GM21723 (cell line): ENCODE results near the gene ZDHHC14.

Experiments used
- ATAC-seq: cut with Tn5 transposase; IDR thresholded peaks from one replicate; pipeline ENCODE4 v1.9.1; 2021; ENCODE audit warnings: mild to moderate bottlenecking, moderate library complexity; ENCODE audit not compliant: unreplicated experiment

The ZDHHC14 gene

GRCh38 chr6:157513004-157513603 is 132.1 kb downstream of the ZDHHC14 start:
- ATAC-seq: no peak

GRCh38 chr6:157513619-157514485 is 132.9 kb downstream of the ZDHHC14 start:
- no peak for ATAC-seq

GRCh38 chr6:157514659-157515496 is 133.9 kb downstream of the ZDHHC14 start:
- no peak for ATAC-seq

DNA sequence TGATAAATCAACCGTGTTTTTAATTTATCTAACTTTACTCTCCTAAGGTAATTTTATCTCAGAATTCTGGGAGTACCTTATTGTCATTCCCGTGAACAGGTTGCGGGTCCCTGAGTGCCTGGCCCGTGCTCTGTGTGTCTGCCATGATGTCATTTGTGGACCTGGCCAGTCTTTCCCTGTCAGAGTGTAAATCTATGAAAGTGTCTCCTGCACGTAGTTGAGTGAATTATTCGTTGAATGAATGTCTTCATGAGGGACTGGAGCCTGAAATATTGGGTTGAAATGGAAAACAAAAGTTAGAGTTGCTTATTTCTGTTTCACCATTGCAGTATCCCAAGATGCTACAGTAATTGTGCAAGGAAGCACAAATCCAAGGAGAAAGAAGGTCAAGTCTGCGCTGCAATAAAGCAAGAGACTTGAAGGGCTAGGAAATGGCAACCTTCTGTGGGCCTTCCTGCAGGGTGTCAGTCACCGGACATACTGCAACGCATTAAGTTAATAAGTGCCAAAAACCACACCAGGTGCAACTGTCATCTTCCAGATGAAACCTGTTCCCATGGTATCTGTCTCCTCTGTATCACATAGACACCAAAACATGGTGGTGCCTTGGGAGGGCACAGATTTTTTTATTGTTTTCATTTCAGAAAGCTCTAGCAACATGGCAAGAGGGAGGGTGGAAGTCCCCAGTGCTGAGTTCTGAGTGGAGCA is 135.5 kb downstream of the ZDHHC14 start:
- no peak for ATAC-seq

- no peak for ATAC-seq
Observed at GRCh38 chr6:157517601-157518359, 136.8 kb downstream of the ZDHHC14 start.

GRCh38 chr6:157518397-157519250 is 137.6 kb downstream of the ZDHHC14 start:
- ATAC-seq: no peak

DNA sequence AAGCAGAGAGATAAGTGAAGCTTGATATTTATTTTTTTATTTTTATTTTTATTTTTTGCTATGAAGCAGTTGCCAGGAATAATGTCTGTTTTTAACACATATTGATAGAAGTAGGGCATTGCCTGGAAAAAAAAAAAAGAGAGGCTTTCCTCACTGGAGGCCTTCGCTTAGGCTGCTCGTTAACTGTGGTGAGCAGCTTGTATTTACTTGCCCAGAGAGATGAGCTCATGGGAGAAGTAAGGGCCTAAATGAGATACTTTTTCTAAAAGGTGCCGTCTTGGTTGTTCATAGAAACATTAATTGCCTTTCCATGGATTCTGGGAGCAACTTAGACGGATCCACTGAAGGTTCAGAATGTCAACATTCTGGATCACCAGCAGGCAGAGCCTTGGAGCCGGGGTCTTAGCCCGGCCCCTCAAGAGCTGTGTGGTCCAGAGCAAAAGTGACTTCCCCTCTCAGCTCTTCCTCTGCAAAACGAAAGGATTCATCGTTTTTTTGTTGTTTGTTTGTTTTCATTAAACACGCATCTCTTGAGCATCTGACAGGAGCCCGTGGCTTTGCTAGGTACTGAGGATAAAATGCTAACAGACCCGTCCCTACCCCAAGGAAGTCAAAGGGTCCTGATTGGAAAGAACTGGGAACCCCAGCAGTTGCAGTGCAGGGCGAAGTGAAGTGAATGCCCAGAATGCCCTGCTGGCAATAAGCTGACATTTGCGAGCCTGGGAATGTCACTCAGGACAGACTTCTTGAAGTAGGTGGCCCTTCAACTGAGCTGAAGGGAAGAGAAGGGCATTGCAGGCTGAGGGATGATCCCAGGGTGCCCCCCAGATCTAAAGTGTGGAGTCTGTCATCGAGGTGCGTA is 138.5 kb downstream of the ZDHHC14 start:
- ATAC-seq: no peak

DNA sequence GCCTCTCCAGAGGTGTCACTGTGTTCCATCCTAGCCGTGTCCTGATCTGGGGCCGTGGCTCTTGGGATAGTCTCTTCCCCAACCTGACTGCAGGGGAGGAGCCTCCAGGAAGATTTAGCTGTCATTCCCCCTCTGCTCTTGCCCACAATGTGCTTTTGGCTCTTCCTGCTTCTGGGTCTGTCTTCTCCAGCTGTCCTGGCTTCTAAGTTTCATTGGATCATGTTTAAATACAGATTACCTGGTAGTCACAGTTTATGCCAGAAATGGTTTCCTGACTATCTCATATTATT is 139.1 kb downstream of the ZDHHC14 start:
- no peak for ATAC-seq

GRCh38 chr6:157520596-157521361 is 139.8 kb downstream of the ZDHHC14 start:
- ATAC-seq: no peak

DNA sequence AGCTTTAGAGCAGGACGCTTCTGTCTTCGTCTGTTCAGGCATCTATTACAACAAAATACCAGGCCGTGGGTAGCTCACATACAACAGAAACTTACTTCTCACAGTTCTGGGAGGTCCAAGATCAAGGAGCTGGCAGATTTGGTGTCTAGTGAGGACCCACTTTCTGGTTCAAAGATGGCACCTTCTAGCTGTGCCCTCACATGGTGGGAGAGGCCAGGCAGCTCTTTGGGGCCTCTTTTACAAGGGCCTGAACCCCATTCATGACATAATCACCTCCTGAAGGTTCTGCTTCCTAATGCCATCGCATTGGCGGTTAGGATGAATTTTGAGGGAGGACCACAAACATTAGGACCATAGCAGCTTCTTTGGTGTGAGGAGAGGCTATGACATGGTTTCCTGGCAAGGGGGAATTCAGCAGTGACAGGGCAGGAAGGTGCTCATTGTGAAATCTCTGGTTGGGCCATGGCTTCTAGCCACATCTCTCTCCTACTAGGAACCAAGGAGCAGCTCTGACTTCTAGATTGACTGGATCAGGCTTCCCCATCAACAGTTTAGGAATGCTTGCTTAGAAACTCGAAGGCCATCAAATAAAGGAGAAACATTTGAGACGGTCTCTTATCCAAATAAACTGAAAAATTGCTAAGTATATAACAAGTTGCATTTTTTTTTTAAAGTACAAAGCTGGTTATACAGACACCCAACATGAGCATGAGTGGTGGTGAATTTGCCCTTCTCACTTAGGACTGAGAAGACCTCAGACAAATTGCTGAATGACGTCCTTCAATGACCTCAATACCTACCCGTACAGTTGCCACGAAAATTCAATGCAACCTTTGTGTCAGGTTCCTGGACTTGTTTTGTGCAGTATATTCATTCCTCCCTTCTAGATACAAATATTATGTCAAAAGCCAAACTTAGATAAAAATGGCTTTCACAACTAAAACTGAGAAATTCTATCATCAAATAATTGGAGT is 140.7 kb downstream of the ZDHHC14 start:
- ATAC-seq: no peak

DNA sequence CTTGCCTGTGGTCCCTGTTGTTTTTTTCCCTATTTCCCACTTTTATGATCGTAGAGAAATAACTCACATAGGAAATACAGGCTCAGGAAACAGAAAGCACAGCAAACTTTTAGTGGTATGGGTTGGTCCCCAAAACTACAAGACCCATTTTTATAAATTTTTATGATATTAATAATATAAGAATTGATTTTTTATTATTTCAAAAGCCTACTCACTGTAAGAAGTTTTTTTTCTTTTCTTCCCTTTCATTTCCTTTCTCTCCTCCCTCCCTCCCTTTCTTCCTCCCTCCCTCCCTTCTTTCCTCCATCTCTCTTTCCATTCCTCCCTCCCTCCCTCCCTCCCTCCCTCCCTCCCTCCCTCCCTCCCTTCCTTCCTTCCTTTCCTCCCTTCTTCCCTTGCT is 141.5 kb downstream of the ZDHHC14 start:
- no peak for ATAC-seq

DNA sequence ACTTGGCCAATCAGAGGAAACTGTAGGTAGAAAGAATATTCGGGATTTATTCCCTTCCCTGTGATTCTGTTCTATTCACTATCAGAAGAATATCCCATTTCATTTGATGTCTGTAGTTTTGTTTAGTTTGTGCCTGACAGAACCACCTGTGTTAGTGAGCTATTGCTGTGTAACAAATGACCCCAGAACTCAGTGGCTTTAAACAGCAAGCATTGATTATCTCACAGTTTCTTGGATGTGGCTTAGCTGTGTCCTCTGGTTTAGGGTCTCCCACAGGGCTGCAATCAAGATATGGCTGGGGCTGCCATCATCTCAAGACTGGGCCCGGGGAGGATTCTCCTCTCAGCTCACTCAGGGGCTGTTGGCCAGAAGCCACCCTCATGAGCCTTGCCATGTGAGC is 143.7 kb downstream of the ZDHHC14 start:
- ATAC-seq: no peak

DNA sequence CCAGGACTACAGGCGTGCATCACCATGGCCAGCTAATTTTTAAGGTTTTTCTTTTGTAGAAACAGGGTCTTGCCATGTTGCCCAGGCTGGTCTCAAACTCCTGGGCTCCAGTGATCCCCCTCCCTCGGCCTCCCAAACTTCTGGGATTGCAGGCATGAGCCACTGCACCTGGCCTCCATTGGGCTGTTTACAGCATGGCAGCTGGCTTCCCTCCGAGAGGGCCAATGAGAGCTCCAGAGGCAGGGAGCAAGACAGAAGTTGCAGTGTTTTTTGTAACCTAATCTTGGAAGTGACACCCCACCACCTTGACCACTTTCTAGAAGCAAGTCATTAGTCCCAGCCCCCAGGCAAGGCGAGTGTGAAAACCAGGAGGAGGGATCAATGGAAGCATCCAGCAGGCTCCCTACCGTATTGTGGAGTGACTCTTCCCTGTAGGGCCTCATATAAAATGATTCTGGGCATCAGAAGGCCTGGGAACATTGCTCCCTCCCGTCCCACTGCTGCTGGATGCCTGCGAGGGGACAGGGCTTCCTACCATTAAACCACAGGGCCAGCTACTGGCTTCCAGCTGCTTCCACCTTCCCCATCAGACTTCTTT is 144.4 kb downstream of the ZDHHC14 start:
- ATAC-seq: no peak

GRCh38 chr6:157525918-157526425 is 145.0 kb downstream of the ZDHHC14 start:
- ATAC-seq: no peak

GRCh38 chr6:157527471-157527907 is 146.5 kb downstream of the ZDHHC14 start:
- ATAC-seq: peak; percentile 77
